Endothelial cell of umbilical vein (primary cell): ENCODE measurements around the gene CENPB. TPM values are rescaled to one million over a fixed set of nuclear protein-coding genes. Genes with fewer than 3 reads are reported as not detected.

Experiments
- BruUV-seq: library from RNA; stranded (reverse); fragments of 400-500 nt; replicated peaks from 2 replicates; lab custom pipeline; 2021; lab: Mats Ljungman, UMichigan
- CTCF ChIA-PET: fragments of 300-600, 350-600 bp; sonication (Branson Sonifier 250); formaldehyde crosslinking; loops from one replicate; lab custom pipeline; 2021; ENCODE audit warnings: antibody characterized with exemption, inconsistent platforms; lab: Charles Lee
- POLR2A ChIA-PET: fragments of 300-600, 350-600 bp; sonication (Branson Sonifier 250); formaldehyde crosslinking; loops from one replicate; lab custom pipeline; 2021; ENCODE audit warnings: antibody characterized with exemption, inconsistent platforms; lab: Charles Lee
- DNase-seq: peaks from one replicate; pipeline ENCODE4 v3.0.0-alpha.2; 2011; ENCODE audit warnings: low read depth, low spot score
- FAIRE-seq: peaks from 2 replicates; lab custom pipeline; 2011; peaks lifted over from hg19 to GRCh38; lab: Jason Lieb, UNC
- H2AFZ ChIP-seq: 2 replicates; pipeline ENCODE4 v1.6.0; 2012; ENCODE audit warnings: low read depth, low read length, control low read depth, inconsistent platforms
- H3K27ac ChIP-seq: 2 replicates; pipeline ENCODE4 v1.5.1; 2011; ENCODE audit warnings: low read depth, mild to moderate bottlenecking, control low read depth, low read length, moderate library complexity; ENCODE audit not compliant: insufficient read depth
- H3K27me3 ChIP-seq, 2 experiments: 2 replicates each; pipeline versions ENCODE4 v1.6.0 to v1.6.1; 2011; ENCODE audit warnings: low read length in 2 of 2, mixed read lengths in 1 of 2; ENCODE audit not compliant: control insufficient read depth in 2 of 2, insufficient read depth in 2 of 2
- H3K36me3 ChIP-seq, 2 experiments: 2 replicates in 1 of 2; 3 replicates in 1 of 2; pipeline ENCODE4 v1.5.1; 2011; ENCODE audit warnings: low read length in 2 of 2, mild to moderate bottlenecking in 1 of 2, moderate library complexity in 1 of 2; ENCODE audit not compliant: control insufficient read depth in 2 of 2, insufficient read depth in 2 of 2; ENCODE audit errors: extremely low read depth in 1 of 2
- H3K4me1 ChIP-seq: 3 replicates; pipeline ENCODE4 v1.5.1; 2011; ENCODE audit warnings: mild to moderate bottlenecking, low read length; ENCODE audit not compliant: control insufficient read depth, insufficient read depth; ENCODE audit errors: extremely low read depth
- H3K4me2 ChIP-seq: 2 replicates; pipeline ENCODE4 v1.6.1; 2011; ENCODE audit warnings: low read length, control low read depth, mixed read lengths; ENCODE audit not compliant: insufficient read depth
- H3K4me3 ChIP-seq, 3 experiments: fragments of 200-600 bp in 1 of 3; sonication (generic), shearing (Covaris generic) in 1 of 3; replicated peaks in 1 of 3; 2 replicates each; pipeline ENCODE4 v1.5.1; 2011 to 2016; ENCODE audit warnings: control low read depth in 3 of 3, low read length in 3 of 3, mild to moderate bottlenecking in 2 of 3, inconsistent platforms in 1 of 3, low read depth in 1 of 3, moderate library complexity in 1 of 3; ENCODE audit not compliant: insufficient read depth in 1 of 3
- H3K79me2 ChIP-seq: 2 replicates; pipeline ENCODE4 v1.6.0; 2012; ENCODE audit warnings: low read length, inconsistent platforms; ENCODE audit not compliant: control insufficient read depth, insufficient read depth
- H3K9ac ChIP-seq: replicated peaks from 2 replicates; pipeline ENCODE3; 2011; ENCODE audit warnings: low read length, control low read depth; ENCODE audit not compliant: insufficient read depth; ENCODE audit errors: extremely low read depth
- H3K9me1 ChIP-seq: replicated peaks from 3 replicates; pipeline ENCODE4 v1.6.0; 2011; ENCODE audit warnings: mild to moderate bottlenecking, low read length; ENCODE audit not compliant: control insufficient read depth, insufficient read depth; ENCODE audit errors: extremely low read depth
- H3K9me3 ChIP-seq: replicated peaks from 2 replicates; pipeline ENCODE4 v1.5.1; 2012; ENCODE audit warnings: low read length, inconsistent platforms; ENCODE audit not compliant: control insufficient read depth, insufficient read depth
- H4K20me1 ChIP-seq: replicated peaks from 2 replicates; pipeline ENCODE3; 2011; ENCODE audit warnings: mild to moderate bottlenecking, low read length; ENCODE audit not compliant: control insufficient read depth, insufficient read depth; ENCODE audit errors: extremely low read depth
- EZH2 ChIP-seq: IDR thresholded peaks from 2 replicates; pipeline ENCODE4 v1.6.1; 2012; ENCODE audit warnings: borderline replicate concordance, low read depth, mild to moderate bottlenecking, moderate library complexity, low read length, inconsistent platforms; ENCODE audit not compliant: severe bottlenecking
- JUN ChIP-seq: IDR thresholded peaks from 2 replicates; pipeline ENCODE4 v1.6.1; 2011; ENCODE audit warnings: borderline replicate concordance, low read depth; ENCODE audit not compliant: insufficient read length, insufficient read depth
- MYC ChIP-seq: IDR thresholded peaks from one replicate; pipeline ENCODE4 v1.6.1; 2011; ENCODE audit warnings: mild to moderate bottlenecking, low read depth, low read length
- POLR2AphosphoS5 ChIP-seq: IDR thresholded peaks from 2 replicates; pipeline ENCODE4 v1.6.1; 2012; ENCODE audit warnings: low read depth, mild to moderate bottlenecking, control low read depth, low read length, moderate library complexity; ENCODE audit not compliant: insufficient read depth
- dilution Hi-C: fragments of 300-500 bp; cut with MboI; formaldehyde crosslinking; loops from one replicate; pipeline ENCODE4 v1.15.0; 2019; ENCODE audit warnings: low sequenced_read_pairs; ENCODE audit not compliant: extremely low pct_ligation_motif_present
- intact Hi-C: fragments of 100-400 bp; cut with micrococcal nuclease; formaldehyde crosslinking; loops from one replicate; pipeline ENCODE4 v1.10.0; 2022
- polyA plus RNA-seq, 4 experiments: library from polyadenylated mRNA; depleted of rRNA in 3 of 4; stranded (reverse) in 3 of 4; unstranded in 1 of 4; fragments of >200 nt; gene quantifications; 2 replicates each; pipeline versions ENCODE4 v1.2.1 to v1.2.3, GENCODE V29; 2011 to 2012; ENCODE audit warnings: missing spikeins in 1 of 4
- total RNA-seq: library from RNA; stranded (reverse); gene quantifications from 2 replicates; pipeline ENCODE4 v1.2.3, GENCODE V29; 2021
- TF ChIP-seq, protein P1 (sequence below), 2 donors: IDR thresholded peaks; 1 replicate in 1 of 2; 2 replicates in 1 of 2; pipeline ENCODE4 v1.5.1; 2011; ENCODE audit warnings: low read length in 2 of 2, mild to moderate bottlenecking in 2 of 2, moderate library complexity in 2 of 2, control low read depth in 1 of 2, inconsistent platforms in 1 of 2, low read depth in 1 of 2; ENCODE audit not compliant: insufficient read depth in 1 of 2; ENCODE audit errors: extremely low read depth in 1 of 2

The CENPB gene
- total and polyA plus RNA-seq, 2 donors (not counting 3 experiments of a cell fraction or from before 2014, with no cell fraction given), result 30.4 to 90.3 TPM

DNA sequence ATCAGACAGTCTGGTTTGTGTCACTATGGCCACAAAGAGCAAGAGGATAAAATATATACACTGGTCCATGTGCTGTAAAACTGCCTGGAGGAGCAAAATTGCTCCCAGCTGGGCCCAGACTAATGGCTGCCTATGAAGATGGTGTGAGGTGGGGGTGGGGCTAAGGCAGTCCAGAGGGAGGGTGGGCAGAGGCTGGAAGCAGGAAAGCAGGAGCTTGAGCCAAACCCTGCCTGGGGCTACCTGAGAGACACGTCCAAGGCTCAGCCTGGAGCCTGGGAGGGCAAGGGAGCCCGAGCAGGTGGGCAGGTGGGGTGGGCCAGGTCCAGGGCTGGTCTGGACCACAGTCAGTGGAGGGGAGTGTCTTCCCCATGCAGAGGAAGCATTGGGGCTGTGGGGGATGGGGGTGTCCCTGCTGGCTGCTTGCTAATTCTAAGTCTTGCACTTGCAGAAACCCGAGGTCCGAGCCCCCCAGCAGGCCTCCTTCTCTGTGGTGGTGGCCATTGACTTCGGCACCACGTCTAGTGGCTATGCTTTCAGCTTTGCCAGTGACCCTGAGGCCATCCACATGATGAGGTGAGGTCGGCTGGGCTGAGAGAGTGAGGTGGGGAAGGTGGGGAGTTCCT is 44.6 kb downstream of the CENPB start:
- intact Hi-C loops, result no loop called here
- H2AFZ ChIP-seq, result no peak overlapping the region

More for the DNA sequence above, 44.6 kb downstream of the CENPB start:
- H3K9me3 ChIP-seq, result no peaks in the 10 kb centered on the region
- H3K36me3 ChIP-seq, result no peaks in the 10 kb centered on the region
- no peak for FAIRE-seq
- TF ChIP-seq JUN (no peak), MYC (no peak), POLR2AphosphoS5 (no peak), EZH2 (no peak)
- TF ChIP-seq, protein P1, sequence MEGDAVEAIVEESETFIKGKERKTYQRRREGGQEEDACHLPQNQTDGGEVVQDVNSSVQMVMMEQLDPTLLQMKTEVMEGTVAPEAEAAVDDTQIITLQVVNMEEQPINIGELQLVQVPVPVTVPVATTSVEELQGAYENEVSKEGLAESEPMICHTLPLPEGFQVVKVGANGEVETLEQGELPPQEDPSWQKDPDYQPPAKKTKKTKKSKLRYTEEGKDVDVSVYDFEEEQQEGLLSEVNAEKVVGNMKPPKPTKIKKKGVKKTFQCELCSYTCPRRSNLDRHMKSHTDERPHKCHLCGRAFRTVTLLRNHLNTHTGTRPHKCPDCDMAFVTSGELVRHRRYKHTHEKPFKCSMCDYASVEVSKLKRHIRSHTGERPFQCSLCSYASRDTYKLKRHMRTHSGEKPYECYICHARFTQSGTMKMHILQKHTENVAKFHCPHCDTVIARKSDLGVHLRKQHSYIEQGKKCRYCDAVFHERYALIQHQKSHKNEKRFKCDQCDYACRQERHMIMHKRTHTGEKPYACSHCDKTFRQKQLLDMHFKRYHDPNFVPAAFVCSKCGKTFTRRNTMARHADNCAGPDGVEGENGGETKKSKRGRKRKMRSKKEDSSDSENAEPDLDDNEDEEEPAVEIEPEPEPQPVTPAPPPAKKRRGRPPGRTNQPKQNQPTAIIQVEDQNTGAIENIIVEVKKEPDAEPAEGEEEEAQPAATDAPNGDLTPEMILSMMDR (IDR thresholded peaks at IDR 0.05; ENCODE audit: extremely low read depth in 1 of 2, insufficient read depth in 1 of 2, low read depth in 1 of 2, low read length in 2 of 2), result no peak
- no peaks in the 10 kb centered on the region for H3K9me1 ChIP-seq
- no peaks in the 10 kb centered on the region for H4K20me1 ChIP-seq
- no peak overlapping the region for H3K4me2 ChIP-seq
- ChIA-PET CTCF (interaction anchor here (1.0 to 2.1 kb wide), 5 partner anchors 11 to 65 kb away, joined by 3 to 7 read pairs (median 4); no protein-coding TSS in a partner anchor), POLR2A (no interaction called here)
- BruUV-seq, result no TSS peak
- H3K27ac ChIP-seq, result no peak overlapping the region
- no peak overlapping the region for H3K9ac ChIP-seq
- no peak overlapping the region for H3K4me3 ChIP-seq
- peaks cover 12% of the 10 kb centered on the region for H3K4me1 ChIP-seq
- dilution Hi-C loops, result no loop called here
- DNase-seq, result no peak
- no peaks in the 10 kb centered on the region for H3K79me2 ChIP-seq
- no peaks in the 10 kb centered on the region for H3K27me3 ChIP-seq
